Right atrium auricular region (tissue), 2 donors: Measurements from ENCODE around the gene UHRF1. TPM values are rescaled to one million over a fixed set of nuclear protein-coding genes. Genes with fewer than 3 reads are reported as not detected.

Source experiments
- DNase-seq: peaks from one replicate; pipeline ENCODE4 v3.0.0-alpha.2; 2019; ENCODE audit warnings: low spot score
- H3K27ac ChIP-seq, 2 donors: fragments of 200-600 bp; sonication (generic); 1 replicate in 1 of 2; 2 replicates in 1 of 2; pipeline ENCODE4 v1.5.1; 2016 to 2019
- H3K27me3 ChIP-seq, 2 donors: fragments of 200-600 bp; sonication (generic); one replicate each; pipeline versions ENCODE4 v1.5.1 to v1.6.0; 2017 to 2019
- H3K36me3 ChIP-seq: fragments of 200-600 bp; sonication (generic); one replicate; pipeline ENCODE4 v1.5.1; 2016
- H3K4me1 ChIP-seq, 2 donors: fragments of 200-600 bp; sonication (generic); one replicate each; pipeline versions ENCODE4 v1.5.1 to v1.6.0; 2017 to 2019
- H3K4me3 ChIP-seq, 2 donors: fragments of 200-600 bp; sonication (generic); 1 replicate in 1 of 2; 2 replicates in 1 of 2; pipeline ENCODE4 v1.5.1; 2017 to 2019; ENCODE audit warnings: mild to moderate bottlenecking in 1 of 2, moderate library complexity in 1 of 2
- H3K9me3 ChIP-seq, 2 donors: fragments of 200-600 bp; sonication (generic); one replicate each; pipeline ENCODE4 v1.5.1; 2019
- total RNA-seq, 2 donors: library from RNA; depleted of rRNA; stranded (reverse); fragments of >200 nt; gene quantifications; one replicate each; pipeline ENCODE4 v1.1.0, GENCODE V29; 2016
- TF ChIP-seq, protein P1 (sequence below), 2 donors: fragments of 200-600 bp; sonication (generic); IDR thresholded peaks; one replicate each; pipeline ENCODE4 v1.5.1; 2019; ENCODE audit warnings: antibody characterized with exemption in 2 of 2

The UHRF1 gene
- total RNA-seq, 2 donors from 2014 or later, result 0.28 to 0.33 TPM

DNA sequence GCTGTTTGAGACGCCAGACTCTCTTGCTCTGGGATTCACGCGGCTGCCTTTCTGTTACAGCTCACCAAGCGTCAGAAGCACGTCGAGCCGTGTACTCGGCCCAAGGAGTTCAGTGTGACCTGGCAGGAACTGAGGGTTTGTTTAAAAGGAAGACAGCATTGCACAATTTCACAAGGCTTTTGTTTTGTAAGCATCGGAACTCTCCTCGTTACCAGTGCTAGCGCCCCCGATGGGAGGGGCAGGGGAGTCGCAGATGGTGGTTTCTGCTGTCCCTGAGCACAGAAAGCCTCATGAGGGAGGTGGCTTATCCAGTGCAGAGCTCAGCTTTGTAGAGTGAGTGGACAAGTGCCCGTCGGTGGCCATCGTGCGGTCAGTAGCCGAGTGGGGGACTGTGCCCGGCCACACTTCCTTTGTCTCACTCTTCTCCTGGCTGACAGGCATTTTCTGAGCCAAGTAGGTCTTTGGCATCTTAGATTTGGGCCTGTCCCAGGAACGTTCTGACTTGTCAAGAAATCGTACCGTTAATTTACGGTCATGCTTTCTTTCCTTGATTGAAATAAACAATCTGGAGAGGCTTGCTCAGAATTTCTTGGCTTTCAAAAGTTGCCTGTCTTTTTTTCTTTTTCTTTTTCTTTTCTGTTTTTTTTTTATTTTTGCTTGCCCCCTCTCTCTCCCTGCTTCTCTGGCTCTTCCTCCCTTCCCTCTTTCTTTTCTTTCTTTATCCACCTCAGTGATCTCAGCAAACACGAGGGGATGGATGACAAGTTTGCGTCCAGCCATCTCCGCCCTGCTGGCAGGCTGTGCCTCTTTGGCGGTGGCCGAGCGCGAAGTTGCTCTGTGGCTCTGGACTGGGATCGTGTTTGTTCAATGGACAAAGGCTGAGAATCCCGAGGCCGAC is 67.3 kb downstream of the UHRF1 start:
- Histone ChIP-seq H3K36me3 (no peaks in the 10 kb centered on the region), H3K27ac (peak overlapping the region; percentile 82), H3K4me1 (peaks cover 0 to 69% of the 10 kb centered on the region in 2 donors), H3K27me3 (no peaks in the 10 kb centered on the region), H3K4me3 (peak overlapping the region in 1 of 2 donors; percentile 24), H3K9me3 (no peaks in the 10 kb centered on the region)
- peak; percentile 96 for DNase-seq
- TF ChIP-seq, protein P1, sequence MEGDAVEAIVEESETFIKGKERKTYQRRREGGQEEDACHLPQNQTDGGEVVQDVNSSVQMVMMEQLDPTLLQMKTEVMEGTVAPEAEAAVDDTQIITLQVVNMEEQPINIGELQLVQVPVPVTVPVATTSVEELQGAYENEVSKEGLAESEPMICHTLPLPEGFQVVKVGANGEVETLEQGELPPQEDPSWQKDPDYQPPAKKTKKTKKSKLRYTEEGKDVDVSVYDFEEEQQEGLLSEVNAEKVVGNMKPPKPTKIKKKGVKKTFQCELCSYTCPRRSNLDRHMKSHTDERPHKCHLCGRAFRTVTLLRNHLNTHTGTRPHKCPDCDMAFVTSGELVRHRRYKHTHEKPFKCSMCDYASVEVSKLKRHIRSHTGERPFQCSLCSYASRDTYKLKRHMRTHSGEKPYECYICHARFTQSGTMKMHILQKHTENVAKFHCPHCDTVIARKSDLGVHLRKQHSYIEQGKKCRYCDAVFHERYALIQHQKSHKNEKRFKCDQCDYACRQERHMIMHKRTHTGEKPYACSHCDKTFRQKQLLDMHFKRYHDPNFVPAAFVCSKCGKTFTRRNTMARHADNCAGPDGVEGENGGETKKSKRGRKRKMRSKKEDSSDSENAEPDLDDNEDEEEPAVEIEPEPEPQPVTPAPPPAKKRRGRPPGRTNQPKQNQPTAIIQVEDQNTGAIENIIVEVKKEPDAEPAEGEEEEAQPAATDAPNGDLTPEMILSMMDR (IDR thresholded peaks at IDR 0.05), result peak in 1 of 2 donors; percentile 61

DNA sequence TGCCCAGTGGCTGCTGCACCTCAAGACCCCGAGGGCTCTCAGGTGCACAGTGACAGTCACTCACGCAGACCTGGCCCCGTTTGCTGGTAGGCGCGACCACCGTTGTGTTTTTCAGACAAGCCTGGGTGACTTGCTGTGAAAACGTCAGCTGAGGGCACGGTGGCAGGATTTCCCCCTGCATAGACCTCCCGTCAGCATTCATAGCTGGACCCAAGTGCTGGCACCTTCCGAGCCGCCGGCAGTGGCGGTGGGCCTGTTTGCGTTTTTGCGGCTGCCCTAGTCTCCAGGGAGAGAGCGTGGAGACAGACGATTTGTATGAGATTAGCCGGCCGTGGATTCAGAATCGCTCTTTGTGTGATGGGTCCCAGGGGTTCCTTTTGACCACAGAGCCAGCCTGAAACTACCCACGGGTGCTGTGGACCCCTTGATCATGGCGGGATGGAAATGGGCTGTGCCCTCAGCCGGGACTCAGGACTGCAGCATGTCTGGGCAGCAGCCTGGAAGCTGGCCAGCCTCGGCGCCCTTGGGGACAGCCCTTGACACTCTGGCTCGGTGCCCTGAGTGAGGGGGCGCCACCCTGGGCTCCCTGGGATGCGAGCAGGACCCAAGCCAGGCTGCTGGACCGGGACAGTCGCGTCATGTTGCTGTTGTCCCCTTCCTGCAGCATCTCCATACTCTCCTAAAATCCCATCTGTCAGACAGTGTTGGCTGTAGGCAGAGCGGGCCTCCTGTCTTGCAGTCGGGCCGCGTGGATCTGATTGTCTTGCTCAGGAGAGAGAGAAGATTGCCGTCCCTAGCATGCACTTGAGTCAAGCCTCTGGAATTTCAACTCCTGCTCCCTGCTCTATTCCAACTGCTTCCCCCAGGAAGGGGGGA is 68.2 kb downstream of the UHRF1 start:
- no peak for DNase-seq
- Histone ChIP-seq H3K9me3 (no peaks in the 10 kb centered on the region), H3K27me3 (no peaks in the 10 kb centered on the region), H3K4me1 (peaks cover 0 to 60% of the 10 kb centered on the region in 2 donors), H3K27ac (peak overlapping the region; percentile 82), H3K4me3 (peak overlapping the region in 1 of 2 donors; percentile 18), H3K36me3 (no peaks in the 10 kb centered on the region)
- TF ChIP-seq, protein P1 (IDR thresholded peaks at IDR 0.05), result no peak

DNA sequence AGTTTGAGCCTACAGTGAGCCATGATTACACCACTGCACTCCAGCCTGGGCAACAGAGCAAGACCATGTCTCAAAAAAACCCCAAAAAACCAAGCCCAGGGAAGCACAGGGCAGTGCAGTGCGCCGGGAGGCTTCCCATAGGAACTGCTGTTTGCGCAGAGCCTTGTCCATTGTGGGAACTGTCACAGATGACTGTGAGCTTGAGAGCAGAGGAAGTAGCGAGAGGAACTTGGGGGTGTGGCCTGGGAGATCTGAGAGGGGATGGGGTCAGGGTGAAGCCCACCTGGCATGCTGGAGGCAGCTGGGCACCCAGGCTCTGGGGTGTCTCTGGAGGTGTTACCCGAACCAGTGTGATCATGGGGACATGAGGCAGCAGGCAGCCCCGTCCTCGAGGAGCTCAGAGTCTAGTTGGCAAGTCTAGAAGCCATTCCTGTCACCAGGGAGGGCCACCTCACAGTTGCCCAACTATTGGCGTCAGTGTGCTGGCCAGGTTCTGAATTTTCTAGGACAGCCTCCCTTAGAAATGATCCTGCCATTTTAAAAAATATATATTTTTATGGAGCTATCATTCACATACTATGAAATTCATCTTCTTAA is 70.0 kb downstream of the UHRF1 start:
- Histone ChIP-seq H3K27ac (peak overlapping the region in 1 of 2 donors; percentile 82), H3K36me3 (no peaks in the 10 kb centered on the region), H3K27me3 (no peaks in the 10 kb centered on the region), H3K4me1 (peaks cover 0 to 63% of the 10 kb centered on the region in 2 donors), H3K9me3 (no peaks in the 10 kb centered on the region), H3K4me3 (no peak overlapping the region)
- TF ChIP-seq, protein P1 (IDR thresholded peaks at IDR 0.05), result no peak
- no peak for DNase-seq

DNA sequence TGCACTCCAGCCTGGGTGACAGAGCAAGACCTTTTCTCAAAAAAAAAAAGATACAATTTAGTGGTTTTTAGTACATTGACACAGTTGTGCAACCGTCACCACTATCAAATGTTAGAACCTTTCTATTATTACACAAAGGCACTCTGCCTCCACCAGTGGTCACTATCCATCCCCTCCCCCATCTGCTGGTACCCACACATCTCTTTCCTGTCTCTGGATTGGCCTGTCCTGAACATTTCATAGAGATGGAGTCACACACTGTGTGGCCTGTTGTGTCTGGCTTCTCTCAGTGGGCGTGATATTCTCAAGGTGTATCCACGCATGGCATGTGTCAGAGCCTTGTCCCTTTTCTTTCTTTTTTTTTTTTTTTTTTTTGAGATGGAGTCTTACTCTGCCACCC is 70.8 kb downstream of the UHRF1 start:
- Histone ChIP-seq H3K36me3 (no peaks in the 10 kb centered on the region), H3K9me3 (no peaks in the 10 kb centered on the region), H3K27ac (no peak overlapping the region), H3K4me1 (peaks cover 0 to 63% of the 10 kb centered on the region in 2 donors), H3K4me3 (no peak overlapping the region), H3K27me3 (no peaks in the 10 kb centered on the region)
- DNase-seq, result no peak
- TF ChIP-seq, protein P1 (IDR thresholded peaks at IDR 0.05), result no peak

DNA sequence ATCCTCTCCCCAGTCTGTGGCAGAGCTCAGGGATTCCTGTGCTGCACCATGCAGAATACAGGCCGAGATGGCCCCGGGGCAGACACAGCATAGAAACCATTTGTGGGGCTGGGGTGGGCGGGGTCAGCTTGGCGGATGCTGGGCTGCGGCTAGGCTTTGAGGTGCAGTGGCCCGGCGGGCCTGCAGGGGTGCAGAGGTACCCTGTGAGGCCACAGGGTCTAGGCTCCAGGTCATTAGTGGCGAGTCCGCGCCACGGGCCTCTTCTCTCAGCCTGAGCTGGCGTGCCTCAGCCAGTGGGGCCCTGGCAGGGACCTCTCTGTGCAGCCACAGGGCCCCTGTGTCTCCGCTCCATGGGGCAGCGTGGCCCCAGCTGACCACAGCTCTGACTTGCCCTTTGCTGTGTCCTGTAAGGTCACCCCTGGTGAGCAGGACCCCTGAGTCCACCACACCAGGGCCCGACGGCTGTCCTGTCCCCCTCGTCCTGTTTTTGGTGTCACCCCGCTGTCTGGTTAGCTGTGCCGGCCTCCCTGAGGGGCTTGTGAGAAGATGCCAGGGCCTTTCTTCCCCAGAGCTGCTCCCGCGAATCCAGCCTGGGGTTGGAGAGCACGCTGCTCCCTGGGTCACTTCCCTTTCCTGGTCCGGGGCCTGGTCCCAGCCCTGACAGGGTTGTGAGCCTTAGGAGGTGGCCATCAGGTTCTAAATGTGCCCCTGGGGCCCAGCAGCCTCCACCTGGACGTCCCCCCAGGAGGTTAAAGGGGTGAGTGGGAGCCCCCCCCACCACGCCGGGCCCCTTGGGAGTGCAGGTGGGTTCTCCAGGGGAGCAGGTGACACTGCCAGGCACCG is 71.8 kb downstream of the UHRF1 start:
- H3K4me3 ChIP-seq, result no peak overlapping the region
- peaks cover 0 to 61% of the 10 kb centered on the region in 2 donors for H3K4me1 ChIP-seq
- TF ChIP-seq, protein P1 (IDR thresholded peaks at IDR 0.05), result no peak
- H3K27me3 ChIP-seq, result no peaks in the 10 kb centered on the region
- H3K9me3 ChIP-seq, result no peaks in the 10 kb centered on the region
- H3K36me3 ChIP-seq, result no peaks in the 10 kb centered on the region
- H3K27ac ChIP-seq, result peak overlapping the region in 1 of 2 donors; percentile 1
- DNase-seq, result no peak
